ENCODE data around the gene TTI1.
A peak's percentile ranks its signal among the peaks of the same experiment; 100 is the strongest.

Gene TTI1

GRCh38 chr20:38033330-38034107, at the start of gene TTI1, which contains the start of gene RPRD1B:
TTI1 (minus strand) TSS chr20:38033456; CDS start chr20:38013816, 19,640 bp downstream.
RPRD1B (plus strand) TSS chr20:38033746; CDS start chr20:38033948, 202 bp downstream.
- DNase-seq, result peak; percentile 81

- no peak for DNase-seq
Measured at GRCh38 chr20:38082894-38083293, 49.6 kb upstream of the TTI1 start.

GRCh38 chr20:38081575-38081974, 48.3 kb upstream of the TTI1 start:
- no peak for DNase-seq

- no peak for DNase-seq
Measured at GRCh38 chr20:38079353-38079752, 46.1 kb upstream of the TTI1 start.

GRCh38 chr20:38078084-38078483, 44.8 kb upstream of the TTI1 start:
- no peak for DNase-seq

- no peak for DNase-seq
Measured at GRCh38 chr20:38076548-38076947, 43.3 kb upstream of the TTI1 start.

GRCh38 chr20:38075161-38075998, 42.1 kb upstream of the TTI1 start:
- no peak for DNase-seq

- no peak for DNase-seq
Measured at GRCh38 chr20:38073307-38074071, 40.2 kb upstream of the TTI1 start.

GRCh38 chr20:38072898-38073297, 39.6 kb upstream of the TTI1 start:
- no peak for DNase-seq

GRCh38 chr20:38067717-38068365, 34.6 kb upstream of the TTI1 start:
- no peak for DNase-seq

GRCh38 chr20:38066969-38067716, 33.9 kb upstream of the TTI1 start:
- no peak for DNase-seq

- no peak for DNase-seq
Measured at GRCh38 chr20:38065764-38066375, 32.6 kb upstream of the TTI1 start.

- DNase-seq, result no peak
Measured at GRCh38 chr20:38063911-38064530, 30.8 kb upstream of the TTI1 start.

GRCh38 chr20:38062890-38063289, 29.6 kb upstream of the TTI1 start:
- DNase-seq, result no peak

GRCh38 chr20:38061109-38061508, 27.9 kb upstream of the TTI1 start:
- DNase-seq, result no peak

GRCh38 chr20:38060536-38060935, 27.3 kb upstream of the TTI1 start:
- no peak for DNase-seq

GRCh38 chr20:38059832-38060231, 26.6 kb upstream of the TTI1 start:
- no peak for DNase-seq

- peak; percentile 38 for DNase-seq
Measured at GRCh38 chr20:38057351-38057972, 24.2 kb upstream of the TTI1 start.

- DNase-seq, result no peak
Measured at GRCh38 chr20:38055848-38056247, 22.6 kb upstream of the TTI1 start.

- DNase-seq, result no peak
Measured at GRCh38 chr20:38055294-38055693, 22.0 kb upstream of the TTI1 start.

Data from GDM1 (cell line).